Kidney epithelial cell (primary cell): ENCODE data around the gene KCNJ13. TPM values are rescaled to one million over a fixed set of nuclear protein-coding genes. Genes with fewer than 3 reads are reported as not detected.

Experiments used
- DNase-seq: peaks from one replicate; pipeline ENCODE4 v3.0.0-alpha.2; 2010; ENCODE audit warnings: low read depth
- H3K27me3 ChIP-seq: 2 replicates; pipeline ENCODE4 v1.6.0; 2011; ENCODE audit warnings: low read length; ENCODE audit not compliant: control insufficient read depth, insufficient read depth
- H3K36me3 ChIP-seq: 2 replicates; pipeline ENCODE4 v1.5.1; 2011; ENCODE audit warnings: low read length; ENCODE audit not compliant: control insufficient read depth, insufficient read depth
- H3K4me3 ChIP-seq: 2 replicates; pipeline ENCODE4 v1.5.1; 2011; ENCODE audit warnings: low read depth, mild to moderate bottlenecking, control low read depth, low read length
- total RNA-seq: library from RNA; depleted of rRNA; stranded (reverse); fragments of >200 nt; gene quantifications from 2 replicates; pipeline ENCODE4 v1.2.3, GENCODE V29; 2015
- TF ChIP-seq, protein P1 (sequence below): IDR thresholded peaks from 2 replicates; pipeline ENCODE4 v1.5.1; 2011; ENCODE audit warnings: mild to moderate bottlenecking, moderate library complexity, low read length, control low read depth, inconsistent platforms; ENCODE audit not compliant: insufficient read depth, poor library complexity, severe bottlenecking

KCNJ13 gene
- total RNA-seq, 1 donor from 2014 or later: not detected

GRCh38 chr2:232779465-232779864 lies 3.1 kb upstream of the KCNJ13 start:
- TF ChIP-seq, protein P1, sequence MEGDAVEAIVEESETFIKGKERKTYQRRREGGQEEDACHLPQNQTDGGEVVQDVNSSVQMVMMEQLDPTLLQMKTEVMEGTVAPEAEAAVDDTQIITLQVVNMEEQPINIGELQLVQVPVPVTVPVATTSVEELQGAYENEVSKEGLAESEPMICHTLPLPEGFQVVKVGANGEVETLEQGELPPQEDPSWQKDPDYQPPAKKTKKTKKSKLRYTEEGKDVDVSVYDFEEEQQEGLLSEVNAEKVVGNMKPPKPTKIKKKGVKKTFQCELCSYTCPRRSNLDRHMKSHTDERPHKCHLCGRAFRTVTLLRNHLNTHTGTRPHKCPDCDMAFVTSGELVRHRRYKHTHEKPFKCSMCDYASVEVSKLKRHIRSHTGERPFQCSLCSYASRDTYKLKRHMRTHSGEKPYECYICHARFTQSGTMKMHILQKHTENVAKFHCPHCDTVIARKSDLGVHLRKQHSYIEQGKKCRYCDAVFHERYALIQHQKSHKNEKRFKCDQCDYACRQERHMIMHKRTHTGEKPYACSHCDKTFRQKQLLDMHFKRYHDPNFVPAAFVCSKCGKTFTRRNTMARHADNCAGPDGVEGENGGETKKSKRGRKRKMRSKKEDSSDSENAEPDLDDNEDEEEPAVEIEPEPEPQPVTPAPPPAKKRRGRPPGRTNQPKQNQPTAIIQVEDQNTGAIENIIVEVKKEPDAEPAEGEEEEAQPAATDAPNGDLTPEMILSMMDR: no peak
- no peaks in the 10 kb centered on the region for H3K36me3 ChIP-seq
- H3K27me3 ChIP-seq: no peaks in the 10 kb centered on the region
- no peak for DNase-seq
- no peak overlapping the region for H3K4me3 ChIP-seq

DNA sequence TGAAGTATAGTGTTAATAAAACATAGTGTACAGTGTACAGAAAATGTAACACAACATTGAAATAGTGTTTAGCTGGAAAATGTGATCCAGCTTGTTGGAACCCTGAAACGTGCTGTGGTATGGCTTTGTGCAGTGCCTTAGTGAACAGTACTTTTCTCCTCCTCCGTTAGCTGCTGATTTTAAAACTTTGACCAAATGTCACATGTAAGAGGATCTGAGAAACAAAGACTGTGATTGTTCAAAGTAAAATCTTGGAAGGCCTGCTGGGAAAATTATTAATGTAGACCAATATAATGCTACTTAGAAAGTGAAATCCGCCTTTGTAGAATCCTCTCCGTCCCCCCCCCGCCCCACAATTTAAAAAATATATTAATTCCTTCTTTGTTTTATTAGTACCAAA lies 911 bp upstream of the KCNJ13 start:
- TF ChIP-seq, protein P1: no peak
- no peak overlapping the region for H3K4me3 ChIP-seq
- no peak for DNase-seq
- no peaks in the 10 kb centered on the region for H3K36me3 ChIP-seq
- H3K27me3 ChIP-seq: no peaks in the 10 kb centered on the region

- TF ChIP-seq, protein P1: no peak
Observed at GRCh38 chr2:232773815-232774214, 2.5 kb downstream of the KCNJ13 start.

DNA sequence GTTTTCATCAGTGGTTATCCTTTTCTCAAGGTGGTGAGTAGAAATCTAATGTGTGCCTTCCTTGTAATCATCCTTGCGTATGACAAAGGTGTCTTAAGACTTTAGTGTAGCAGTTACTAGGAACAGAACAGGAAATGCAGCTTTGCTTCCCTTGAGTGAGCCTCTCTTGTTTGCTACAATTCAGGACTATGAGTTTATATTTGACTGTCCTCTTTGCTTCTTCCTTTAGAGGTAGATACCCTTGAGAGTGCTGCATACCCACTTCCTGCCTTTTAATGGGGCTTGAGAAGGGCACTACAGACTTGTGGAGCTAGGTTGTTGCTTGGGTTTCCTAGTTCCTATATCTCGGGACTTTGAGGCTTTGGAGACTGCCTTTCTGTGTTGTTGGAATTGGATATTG lies 3.8 kb downstream of the KCNJ13 start:
- peaks cover 5% of the 10 kb centered on the region for H3K36me3 ChIP-seq
- DNase-seq: no peak
- TF ChIP-seq, protein P1: no peak
- no peak overlapping the region for H3K4me3 ChIP-seq
- H3K27me3 ChIP-seq: no peaks in the 10 kb centered on the region

More at GRCh38 chr2:232773815-232774214, 2.5 kb downstream of the KCNJ13 start:
- H3K36me3 ChIP-seq: peaks cover 2% of the 10 kb centered on the region
- no peak overlapping the region for H3K4me3 ChIP-seq
- DNase-seq: no peak
- H3K27me3 ChIP-seq: no peaks in the 10 kb centered on the region

DNA sequence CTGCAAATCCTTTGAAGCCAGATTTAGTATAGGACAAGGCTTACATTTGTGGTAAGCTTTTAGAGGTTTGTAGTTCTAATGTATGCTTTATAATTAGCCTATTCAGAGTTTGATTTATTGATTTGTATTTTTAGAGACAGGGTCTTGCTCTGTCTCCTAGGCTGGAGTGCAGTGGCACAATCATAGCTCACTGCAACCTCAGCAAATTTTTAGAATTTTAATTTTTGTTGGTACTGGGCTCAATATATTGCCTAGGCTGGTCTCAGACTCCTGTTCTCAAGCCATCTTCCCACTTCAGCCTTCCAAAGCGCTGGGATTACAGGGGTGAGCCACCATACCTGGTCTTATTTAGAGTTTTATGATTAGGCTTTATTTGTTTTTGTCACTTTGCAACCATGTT lies 4.5 kb downstream of the KCNJ13 start:
- peaks cover 5% of the 10 kb centered on the region for H3K36me3 ChIP-seq
- no peaks in the 10 kb centered on the region for H3K27me3 ChIP-seq
- no peak for DNase-seq
- TF ChIP-seq, protein P1: no peak
- no peak overlapping the region for H3K4me3 ChIP-seq

DNA sequence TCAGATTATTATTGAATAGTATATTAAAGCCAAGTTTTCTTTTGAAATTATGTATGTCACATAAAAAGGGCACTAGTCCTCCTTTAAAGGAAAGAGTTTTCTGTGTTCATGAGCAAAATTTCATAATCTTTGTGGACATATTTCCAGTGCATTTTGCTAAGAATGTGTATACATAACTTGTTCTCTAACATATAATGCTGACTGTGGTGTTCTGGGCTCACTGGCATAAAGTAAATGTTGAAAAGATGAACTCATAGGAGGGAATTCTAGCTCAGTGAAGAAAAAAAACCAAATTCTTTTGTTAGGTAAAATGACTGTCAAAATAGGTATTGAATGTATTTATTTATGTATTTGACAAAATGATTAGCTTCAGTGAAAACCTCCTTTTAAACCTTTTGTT lies 6.2 kb downstream of the KCNJ13 start:
- Histone ChIP-seq H3K4me3 (no peak overlapping the region), H3K36me3 (peaks cover 5% of the 10 kb centered on the region), H3K27me3 (no peaks in the 10 kb centered on the region)
- TF ChIP-seq, protein P1: no peak
- no peak for DNase-seq
